RCC 7860 (cell line): ENCODE results near the gene PRICKLE2.
A peak's percentile ranks its signal among the peaks of the same experiment; 100 is the strongest.

Experiments used
- DNase-seq: peaks from one replicate; pipeline ENCODE4 v3.0.0-alpha.2; 2015; ENCODE audit warnings: low spot score
- FAIRE-seq: peaks from 2 replicates; lab custom pipeline; 2012; peaks lifted over from hg19 to GRCh38; lab: Jason Lieb, UNC

PRICKLE2 gene

GRCh38 chr3:64054488-64054887 is 170.8 kb downstream of the PRICKLE2 start:
- FAIRE-seq (no peak), DNase-seq (no peak)

- no peak for DNase-seq
- no peak for FAIRE-seq
Observed at GRCh38 chr3:64053581-64053980, 171.7 kb downstream of the PRICKLE2 start.

DNA sequence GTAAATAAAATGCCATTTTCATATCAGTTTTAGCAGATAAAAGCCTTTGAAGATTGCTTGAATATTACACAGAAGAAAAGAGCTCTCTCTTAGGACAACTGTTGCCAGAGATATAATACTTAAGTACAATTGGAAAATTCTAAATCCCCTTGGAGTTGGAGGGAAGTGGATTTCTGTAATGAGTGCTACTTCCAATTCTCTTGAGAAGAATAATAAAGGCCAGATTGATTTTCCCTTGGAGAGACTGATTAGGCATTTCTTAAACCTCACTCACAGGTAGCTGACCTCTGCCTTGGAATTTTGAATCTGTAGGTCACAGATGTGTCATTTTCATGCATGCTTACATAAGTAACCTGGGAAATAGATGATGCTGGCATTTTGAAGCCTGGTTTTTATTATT is 172.1 kb downstream of the PRICKLE2 start:
- no peak for FAIRE-seq

DNA sequence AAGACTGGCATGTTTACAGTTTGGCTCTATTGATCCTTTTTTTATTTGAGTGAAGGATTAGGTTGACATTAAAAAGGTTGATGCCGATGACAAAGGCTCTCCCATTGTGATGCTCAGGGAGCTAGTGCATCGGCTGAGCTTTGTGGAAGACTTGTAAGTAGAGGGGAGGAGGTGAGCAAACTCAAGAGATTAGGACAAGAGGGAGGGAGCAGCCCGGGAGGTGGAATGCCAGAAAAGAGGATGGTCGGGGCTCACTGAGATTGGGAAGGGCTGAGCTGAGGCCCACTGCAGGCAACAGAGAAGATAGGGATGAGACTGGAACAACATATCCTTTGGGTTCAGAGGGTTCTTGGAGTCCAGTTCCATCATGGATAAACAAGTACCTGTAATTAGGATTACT is 175.4 kb downstream of the PRICKLE2 start:
- FAIRE-seq (no peak), DNase-seq (no peak)

More for the DNA sequence above, 172.1 kb downstream of the PRICKLE2 start:
- DNase-seq = no peak

DNA sequence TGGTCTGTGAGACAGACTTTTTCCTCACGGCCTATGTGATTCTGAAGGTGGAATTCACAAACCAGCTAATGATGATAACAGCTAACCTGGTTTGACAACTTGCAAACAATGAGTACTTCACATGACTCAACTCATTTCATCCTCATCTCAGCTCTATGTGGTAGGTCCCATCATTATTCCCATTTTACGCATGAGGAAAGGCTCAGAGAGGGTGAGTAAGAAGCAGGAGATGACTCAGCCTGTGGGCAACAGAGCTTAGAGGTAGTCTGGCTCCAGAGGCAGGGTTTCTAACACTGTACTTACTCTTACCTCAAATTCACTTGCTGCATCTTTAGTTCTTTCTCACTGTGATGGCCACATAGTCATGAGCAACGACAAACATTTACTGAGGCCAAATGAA is 176.1 kb downstream of the PRICKLE2 start:
- DNase-seq = peak; percentile 94
- FAIRE-seq = peak; percentile 94

GRCh38 chr3:64048631-64049061 is 176.6 kb downstream of the PRICKLE2 start:
- no peak for DNase-seq
- FAIRE-seq = no peak

DNA sequence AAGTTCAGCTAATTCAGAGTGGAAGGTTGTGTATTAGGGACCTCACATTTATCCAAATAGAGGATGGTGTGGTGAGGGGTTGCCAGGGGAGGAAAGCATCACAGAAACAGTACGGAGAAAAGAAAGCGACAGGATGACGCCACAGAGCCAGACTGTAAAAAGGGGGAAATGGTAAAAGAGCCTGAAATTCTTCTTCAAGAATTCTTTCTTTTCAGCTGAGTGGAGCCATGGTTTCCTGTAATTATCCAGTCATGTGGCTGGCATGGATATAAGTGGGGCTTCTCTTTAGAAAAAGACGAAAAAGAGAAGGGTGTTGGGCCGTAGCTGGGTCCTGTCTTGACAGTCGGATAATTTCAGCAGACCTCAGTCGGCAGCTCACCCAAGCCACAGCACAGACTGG is 177.5 kb downstream of the PRICKLE2 start:
- no peak for DNase-seq
- no peak for FAIRE-seq

GRCh38 chr3:64046996-64047594 is 178.2 kb downstream of the PRICKLE2 start:
- FAIRE-seq (no peak), DNase-seq (no peak)

- no peak for FAIRE-seq
Observed at GRCh38 chr3:64046592-64046991, 178.7 kb downstream of the PRICKLE2 start.

GRCh38 chr3:64042952-64043351 is 182.3 kb downstream of the PRICKLE2 start:
- FAIRE-seq (no peak), DNase-seq (no peak)

More at GRCh38 chr3:64046592-64046991, 178.7 kb downstream of the PRICKLE2 start:
- no peak for DNase-seq
